NCI-H82 (cell line): ENCODE results near the gene RHD.
"Not testable (repeated sequence)": the region's sequence is repeated elsewhere in the genome, so short reads cannot be mapped to it uniquely, and the experiment has no call there.

ENCODE experiments used
- DNase-seq: peaks from one replicate; lab custom pipeline; 2025; lab: John Stamatoyannopoulos, UW

Gene RHD

DNA sequence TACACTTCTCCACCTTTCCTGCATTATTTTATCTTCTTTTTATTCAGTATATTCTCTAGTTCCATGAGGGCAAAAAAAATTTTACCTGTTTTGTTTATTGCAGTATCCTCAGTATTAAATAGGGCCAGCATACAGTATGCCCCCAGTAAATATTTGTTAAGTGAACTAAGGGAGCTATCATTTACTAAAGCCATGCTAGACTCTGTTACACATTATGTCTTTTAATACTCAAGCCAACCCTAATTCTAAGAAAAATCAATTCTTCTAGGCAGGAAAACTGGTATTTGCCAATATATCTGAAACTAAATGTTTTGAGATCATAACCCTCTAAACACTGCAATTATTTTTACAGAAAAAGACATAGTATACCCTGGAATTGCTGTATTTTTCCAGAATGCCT is 84.1 kb downstream of the RHD start:
- DNase-seq: no peak

DNA sequence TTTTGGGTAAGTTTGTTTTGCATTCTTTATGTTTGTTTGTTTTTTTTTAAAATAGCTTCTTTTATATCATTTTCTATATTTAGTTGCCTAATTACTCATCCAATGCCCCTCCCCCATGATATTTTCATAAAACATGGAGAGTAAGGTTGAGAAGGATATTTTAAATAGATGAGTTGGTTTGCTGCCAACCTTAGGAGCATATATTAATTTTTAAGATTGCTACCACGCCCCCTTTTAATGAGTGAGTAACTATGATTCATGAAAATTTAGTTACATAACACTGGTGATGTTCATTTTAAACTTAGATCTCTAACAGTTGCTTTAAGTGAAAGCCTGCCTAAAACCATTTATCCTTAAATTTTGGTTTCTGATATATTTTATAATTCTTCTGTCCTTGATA is 84.5 kb downstream of the RHD start:
- DNase-seq: no peak

DNA sequence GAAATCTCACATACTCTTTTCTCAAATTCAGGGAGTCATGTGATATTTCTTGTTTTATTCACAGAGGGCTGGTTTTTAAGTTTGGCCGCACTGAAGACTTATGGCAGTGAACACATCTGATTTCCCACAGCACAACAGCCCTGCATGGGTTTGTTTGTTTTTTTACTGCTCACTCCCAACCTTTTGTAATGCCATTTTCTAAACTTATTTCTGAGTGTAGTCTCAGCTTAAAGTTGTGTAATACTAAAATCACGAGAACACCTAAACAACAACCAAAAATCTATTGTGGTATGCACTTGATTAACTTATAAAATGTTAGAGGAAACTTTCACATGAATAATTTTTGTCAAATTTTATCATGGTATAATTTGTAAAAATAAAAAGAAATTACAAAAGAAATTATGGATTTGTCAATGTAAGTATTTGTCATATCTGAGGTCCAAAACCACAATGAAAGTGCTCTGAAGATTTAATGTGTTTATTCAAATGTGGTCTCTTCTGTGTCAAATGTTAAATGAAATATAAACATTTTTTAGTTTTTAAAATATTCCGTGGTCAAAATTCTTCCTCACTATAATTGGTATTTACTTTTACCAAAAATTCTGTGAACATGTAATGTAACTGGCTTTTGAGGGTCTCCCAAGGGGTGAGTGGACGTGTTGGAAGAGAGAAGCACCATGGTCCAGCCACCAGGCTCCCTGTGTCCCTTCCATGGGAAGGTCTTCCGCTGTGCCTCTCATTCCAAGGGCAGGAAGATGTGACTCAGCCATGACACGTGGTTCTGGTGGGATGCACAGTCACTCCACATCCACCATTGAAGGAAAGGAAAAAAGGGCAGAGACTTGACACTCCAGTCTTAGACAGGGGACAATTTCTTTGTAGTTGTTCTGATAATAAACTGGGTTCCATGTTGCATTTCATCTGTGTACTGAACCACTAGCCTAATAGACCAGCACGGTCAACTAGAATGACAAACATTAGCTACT is 88.6 kb downstream of the RHD start:
- DNase-seq: no peak

DNA sequence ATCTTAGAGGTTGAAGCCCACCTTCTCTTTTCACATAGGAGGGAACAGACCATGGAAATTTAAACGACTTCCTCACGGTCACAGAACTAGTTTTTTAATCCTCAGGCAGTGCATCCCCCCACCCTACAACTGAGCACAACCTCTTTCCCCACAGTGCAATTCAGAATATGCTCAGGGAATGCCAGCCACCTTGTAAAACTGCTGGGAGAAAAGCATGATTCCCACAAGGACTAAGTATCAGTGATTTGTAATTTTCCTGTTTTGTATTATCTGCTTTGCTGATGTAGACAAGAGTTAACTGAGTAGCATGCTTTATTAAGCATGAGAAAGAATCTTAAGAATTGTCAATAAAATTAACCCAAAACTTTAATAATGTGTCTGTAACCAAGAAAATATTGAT is 89.6 kb downstream of the RHD start:
- no peak for DNase-seq

DNA sequence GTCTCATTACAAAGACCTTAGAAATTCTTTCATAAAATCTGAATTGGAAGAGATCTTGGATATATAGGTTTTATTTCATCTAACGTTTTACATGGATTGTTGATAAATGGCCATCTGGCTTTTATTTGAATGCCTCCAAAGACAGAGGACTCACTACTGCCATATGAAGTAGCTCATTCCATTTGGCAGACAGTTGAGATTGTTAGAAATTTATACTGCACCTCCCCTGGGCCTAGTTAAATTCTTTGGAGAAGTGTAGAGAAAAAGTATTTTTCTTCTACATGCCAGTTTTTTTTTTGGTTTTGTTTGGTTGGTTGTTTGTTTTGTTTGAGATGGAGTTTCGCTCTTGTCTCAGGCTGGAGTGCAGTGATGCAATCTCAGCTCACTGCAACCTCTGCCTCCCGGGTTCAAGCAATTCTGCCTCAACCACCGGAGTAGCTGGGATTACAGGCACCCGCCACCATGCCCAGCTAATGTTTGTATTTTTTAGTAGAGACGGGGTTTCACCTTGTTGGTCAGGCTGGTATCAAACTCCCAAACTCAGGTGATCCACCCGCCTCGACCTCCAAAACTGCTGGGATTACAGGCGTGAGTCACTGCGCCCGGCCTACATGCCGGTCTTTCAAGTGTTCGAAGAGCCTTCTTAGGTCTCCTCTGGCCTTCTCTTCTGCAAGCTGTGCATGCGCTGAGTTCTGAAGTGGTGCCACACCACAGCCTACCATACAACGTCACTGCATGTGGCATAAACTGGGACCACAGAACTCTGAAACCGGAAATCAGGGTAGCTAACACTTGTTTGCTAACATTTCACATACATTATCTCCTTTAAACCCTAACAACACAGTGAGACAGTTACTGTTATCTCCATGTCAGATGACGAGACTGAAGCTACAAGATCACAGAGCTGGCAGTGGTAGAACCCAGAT is 90.6 kb downstream of the RHD start:
- DNase-seq: not testable (repeated sequence)

DNA sequence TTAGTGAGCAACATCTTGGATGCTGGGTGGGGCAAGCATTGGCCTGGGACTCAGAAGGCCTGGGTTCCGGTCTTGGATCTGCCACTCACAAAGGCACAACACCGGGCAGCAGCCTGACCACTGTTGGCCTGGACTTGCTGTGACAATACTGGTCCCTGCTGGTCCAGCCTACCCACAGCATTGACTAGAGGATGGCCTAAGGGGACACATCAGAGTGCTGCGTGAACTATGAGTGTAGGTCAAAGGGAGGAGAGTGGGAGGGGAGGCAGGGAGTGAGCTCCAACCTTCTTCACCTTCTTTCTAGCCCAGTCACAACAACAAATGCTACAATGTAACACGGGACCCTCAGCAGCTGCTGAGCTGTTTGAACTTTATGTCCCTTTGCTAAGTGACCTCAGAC is 96.9 kb downstream of the RHD start:
- no peak for DNase-seq

DNA sequence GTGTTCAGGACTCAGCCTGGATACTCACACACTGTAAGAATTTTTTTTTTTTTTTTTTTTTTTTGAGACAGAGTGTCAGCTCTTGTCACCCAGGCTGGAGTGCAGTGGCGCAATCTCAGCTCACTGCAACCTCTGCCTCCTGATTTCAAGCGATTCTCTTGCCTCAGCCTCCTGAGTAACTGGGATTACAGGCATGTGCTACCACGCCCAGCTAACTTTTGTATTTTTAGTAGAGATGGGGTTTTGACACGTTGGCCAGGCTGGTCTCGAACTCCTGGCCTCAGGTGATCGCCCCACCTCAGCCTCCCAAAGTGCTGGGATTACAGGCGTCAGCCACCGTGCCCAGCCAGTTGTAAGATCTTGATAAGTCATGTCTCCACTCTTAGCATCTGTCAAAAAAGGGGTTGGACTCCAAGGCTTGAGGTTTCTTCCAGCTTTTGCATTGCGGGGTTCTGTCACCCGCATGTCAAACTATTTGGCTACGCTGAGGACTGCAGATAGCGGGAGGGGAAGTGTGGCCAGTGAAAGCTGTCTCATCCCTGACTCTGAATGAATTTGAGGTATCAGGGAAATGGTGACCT is 97.5 kb downstream of the RHD start:
- not testable (repeated sequence) for DNase-seq

DNA sequence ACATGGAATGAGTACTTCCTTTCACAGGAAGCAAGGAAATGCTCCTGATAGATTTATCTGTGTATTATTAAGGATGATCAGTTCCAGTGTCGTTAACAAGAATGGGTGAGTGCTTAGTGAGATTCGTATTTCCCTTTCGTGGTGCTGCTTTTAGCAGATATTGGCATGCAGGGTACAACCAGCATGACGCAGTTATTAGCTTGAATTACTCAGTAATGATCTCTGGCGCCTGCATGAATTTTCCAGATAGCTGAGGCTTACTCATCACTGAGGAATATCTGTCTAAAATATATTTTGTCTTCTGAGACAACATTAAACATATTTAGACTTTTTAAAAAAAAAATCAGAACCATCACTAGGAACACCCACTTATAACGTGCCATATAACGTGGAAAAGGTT is 99.4 kb downstream of the RHD start:
- not testable (repeated sequence) for DNase-seq

DNA sequence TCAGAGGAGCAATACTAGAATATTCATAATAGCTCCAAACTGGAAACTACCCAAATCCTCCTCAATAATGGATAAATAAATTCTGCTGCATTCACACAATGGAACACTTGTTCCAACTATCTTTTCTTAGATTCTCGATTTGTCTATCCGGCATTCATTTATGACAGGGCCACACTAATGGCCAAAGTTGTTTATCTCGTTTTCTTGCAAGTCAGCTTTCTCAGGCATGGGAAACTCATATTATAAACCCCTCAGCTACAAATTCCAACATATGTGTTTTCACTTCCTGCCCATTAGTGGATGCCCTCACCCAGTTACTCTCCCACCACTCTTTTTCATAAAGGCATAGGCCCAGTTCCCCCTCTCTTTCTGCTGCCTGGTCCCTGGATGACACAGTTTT is 106.1 kb downstream of the RHD start:
- not testable (repeated sequence) for DNase-seq
